Umbilical cord (tissue), 2 donors: Measurements from ENCODE around the gene SYTL5. TPM values are rescaled to one million over a fixed set of nuclear protein-coding genes. Genes with fewer than 3 reads are reported as not detected.
"Not testable (repeated sequence)": the region's sequence is repeated elsewhere in the genome, so short reads cannot be mapped to it uniquely, and the experiment has no call there.

Source experiments
- DNase-seq: peaks from one replicate; pipeline ENCODE4 v3.0.0-alpha.2; 2015; ENCODE audit warnings: low spot score
- total RNA-seq: library from RNA; depleted of rRNA; stranded (reverse); fragments of >200 nt; gene quantifications from one replicate; pipeline ENCODE4 v1.2.3, GENCODE V29; 2014; ENCODE audit warnings: low replicate concordance; ENCODE audit not compliant: insufficient read depth

SYTL5 gene
- 5.8 TPM for total RNA-seq

DNA sequence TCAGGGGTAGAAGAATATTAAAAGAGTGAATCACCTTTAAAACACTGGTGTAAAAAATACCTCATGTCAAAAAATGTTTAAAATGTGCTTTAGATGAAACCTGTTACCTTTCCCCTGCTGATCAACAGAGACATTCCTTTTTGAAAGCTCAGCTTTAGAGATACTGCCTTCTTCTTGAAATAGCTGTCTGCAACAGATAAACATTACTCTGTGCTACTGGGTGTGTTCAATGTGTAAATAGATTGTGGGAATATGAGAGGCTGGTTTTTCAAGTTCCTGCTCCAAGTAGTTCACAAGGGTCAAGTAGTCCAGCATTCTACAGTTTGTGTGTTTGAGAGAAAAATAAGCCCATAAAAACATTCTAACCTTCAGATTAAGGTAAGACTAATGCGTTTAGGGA, at the start of gene SYTL5:
SYTL5 (plus strand) TSS at position 263 of the 400 bp plus-strand sequence. CDS start 27,337 bp downstream, outside the sequence.
- DNase-seq, result peak; percentile 28

DNA sequence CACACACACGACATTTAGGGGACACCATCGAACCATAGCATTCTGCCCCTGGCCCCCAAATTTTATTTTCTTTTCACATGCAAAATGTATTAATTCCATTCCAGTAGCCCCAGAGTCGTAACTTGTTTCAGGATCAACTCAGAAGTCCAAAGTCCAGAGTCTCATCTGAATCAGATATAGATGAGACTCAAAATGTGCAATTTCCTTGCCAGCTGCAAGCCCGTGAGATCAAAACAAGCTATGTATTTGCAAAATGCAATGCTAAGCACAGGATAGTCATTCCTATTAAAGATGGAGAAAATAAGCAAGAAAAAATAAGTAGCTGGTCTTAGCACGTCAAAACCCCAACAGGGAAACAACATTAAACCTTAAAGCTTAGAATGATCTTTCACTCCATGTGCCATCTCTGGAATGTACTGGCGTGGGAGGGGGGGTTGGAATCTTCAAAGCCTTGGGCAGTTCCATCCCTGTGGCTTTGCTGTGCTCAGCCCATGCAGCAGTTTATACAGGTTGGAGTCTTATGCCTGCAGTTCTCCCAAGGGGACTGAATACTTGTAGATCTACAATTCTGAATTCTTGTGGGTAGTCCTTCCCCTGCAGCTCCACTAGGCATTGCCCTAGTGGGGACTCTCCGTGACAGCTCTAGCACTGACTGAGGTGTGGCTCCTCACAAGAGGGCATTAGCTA, 47.7 kb upstream of the SYTL5 start:
- DNase-seq, result peak; percentile 83

DNA sequence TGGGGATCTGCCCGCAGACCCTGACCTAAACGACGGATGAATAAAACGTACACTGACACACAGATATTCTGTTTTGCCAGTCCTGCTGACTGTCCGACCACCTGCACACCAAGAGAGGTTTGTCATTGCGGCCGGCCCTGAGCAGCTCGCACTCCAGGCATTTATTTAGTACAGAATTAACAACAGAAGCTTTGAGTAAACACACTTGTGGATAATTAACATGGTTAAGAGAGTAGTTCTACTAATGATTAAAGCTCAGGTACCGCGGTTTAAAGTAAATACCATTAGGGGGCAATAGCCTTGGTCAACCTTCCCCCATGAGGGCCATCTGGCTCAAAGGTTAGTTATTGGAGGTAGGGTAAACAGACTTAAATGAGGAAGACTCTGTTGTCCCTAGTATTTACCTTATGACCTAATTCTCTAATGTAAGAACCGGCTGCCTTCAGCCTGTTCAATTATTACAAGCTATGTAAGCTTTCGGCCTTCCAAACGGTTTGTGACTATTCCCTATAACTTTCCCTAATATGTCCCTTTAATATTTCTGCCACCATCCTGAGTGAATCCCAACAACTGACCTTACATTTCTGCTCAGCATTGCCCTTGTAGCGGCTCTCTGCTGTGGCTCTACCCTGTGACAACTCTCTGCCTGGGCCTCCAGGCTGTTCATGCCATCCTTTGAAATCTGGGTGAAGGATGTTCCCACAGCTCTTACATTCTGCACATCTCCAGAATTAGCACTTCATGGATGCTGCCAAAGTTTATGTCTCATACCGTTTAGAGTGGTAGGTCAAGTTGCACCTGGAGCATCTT, 46.9 kb upstream of the SYTL5 start:
- DNase-seq, result no peak

DNA sequence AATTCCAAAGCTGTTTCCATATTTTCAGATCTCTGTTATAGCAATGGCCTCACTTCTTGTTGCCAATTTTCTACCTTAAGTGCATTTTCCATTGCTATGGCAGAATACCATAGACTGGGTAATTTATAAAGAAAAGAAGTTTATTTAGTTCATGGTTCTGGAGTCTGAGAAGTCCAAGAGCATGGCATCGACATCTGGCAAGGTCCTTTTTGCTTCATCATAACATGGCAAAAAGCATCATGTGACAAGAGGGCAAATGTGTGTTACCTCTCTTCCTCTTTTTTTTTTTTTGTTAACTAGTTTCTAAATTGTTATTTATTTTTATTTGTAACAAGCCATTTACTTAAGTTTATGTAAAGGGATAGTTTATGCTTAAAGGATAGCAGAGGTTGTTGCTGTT, 45.2 kb upstream of the SYTL5 start:
- no peak for DNase-seq

DNA sequence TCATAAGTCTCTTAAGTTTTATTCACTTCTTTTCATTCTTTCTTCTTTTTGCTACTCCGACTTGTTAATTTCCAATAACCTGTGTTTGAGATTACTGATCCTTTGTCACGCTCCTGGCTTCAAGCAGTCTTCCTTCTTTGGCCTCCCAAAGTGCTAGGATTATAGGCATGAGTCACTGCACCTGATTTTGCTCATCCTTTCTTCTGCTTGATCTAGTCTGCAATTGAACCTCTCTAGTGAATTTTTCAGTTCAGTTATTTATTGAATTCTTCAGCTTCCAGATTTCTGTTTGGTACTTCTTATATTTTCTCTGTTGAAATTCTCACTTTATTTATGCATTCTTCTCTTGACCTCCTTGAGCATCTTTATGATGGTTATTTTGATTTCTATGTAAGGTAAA, 38.6 kb upstream of the SYTL5 start:
- DNase-seq, result no peak

DNA sequence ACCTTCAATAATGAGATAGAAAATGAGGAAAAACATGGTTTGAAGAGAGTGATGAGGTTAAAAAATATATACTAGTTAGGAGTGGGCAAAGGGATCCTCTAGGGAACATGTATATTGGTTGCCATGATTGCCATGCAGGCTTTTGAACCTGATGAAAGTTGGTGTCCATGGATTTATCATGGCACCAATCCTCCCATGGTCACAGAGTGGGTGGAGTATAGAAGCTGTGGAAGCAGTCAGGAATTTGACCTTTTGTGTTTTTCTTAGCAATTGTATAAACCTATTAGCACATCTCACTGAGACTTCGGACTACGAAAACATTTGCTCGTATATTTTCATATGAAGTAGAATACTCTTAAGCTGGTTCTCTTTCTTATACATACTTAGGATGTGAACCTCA, 30.9 kb upstream of the SYTL5 start:
- no peak for DNase-seq

DNA sequence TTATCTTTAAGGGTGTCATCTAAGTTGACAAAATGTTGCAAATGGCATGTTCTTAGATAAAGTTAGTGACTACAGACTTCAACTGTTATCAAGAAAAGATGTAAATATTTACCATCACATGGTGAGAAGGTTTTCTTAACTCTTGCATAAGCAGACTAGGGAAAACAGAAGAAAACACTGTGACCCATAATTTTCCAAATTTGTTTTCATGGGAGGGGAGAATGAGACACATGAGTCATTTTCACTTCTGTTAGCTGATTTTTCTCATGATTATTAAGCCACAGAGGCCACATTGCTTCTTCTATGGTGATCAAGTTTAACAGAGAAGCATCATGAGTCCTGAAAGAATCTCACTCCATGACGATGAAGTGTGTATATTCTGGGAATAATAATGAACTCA, 30.2 kb upstream of the SYTL5 start:
- DNase-seq, result no peak

DNA sequence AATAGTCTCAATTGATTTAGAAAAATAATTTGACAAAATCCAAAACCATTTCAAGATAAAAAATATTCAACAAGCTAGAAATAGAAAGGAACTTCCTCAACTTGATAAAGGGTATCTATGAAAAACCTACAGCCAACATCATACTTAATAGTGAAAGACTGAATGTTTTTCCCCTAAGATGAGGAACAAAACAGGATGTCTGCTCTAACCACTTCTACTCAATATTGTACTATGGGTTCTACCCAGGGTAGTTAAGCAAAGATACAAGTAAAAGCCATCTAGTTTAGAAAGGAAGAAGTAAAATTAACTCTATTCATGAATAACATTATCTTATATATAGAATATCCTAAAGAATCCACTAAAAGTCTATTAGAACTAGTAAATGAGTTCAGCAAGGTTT, 21.5 kb upstream of the SYTL5 start:
- DNase-seq, result no peak

DNA sequence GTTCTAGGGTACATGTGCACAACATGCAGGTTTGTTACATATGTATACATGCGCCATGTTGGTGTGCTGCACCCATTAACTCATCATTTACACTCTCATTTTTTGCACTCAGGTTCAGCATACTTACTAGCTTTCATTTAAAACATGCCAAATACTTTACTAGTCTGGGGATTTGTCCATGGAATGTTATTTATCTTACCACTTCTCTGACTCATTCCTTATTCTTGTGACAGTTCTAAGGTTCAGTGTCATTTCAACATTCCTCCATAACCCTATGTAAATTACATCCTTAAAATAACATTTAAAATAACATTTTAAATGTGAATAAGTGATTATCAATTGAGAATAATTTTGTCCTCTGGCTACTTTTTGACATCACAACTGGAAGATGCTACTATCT, 19.5 kb upstream of the SYTL5 start:
- DNase-seq, result peak; percentile 20

DNA sequence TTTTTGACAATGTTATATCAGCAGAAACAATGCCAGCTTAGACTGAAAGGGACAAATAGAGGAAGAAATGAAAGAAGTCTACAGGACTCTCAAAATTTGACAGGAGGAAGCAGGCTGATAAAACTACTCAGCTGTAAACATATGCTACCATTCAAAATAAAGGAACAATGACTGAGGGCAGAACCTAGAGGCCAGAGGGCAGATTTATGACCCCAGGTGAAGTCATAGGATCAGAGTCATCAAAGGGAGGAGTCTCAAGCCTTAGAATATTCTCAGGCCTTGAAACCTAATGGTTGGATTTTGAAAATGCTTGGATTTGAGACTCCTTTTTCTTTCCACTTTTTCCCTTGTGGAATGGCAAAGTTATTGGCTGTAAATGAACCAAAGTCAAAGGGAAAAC, 17.0 kb upstream of the SYTL5 start:
- no peak for DNase-seq

DNA sequence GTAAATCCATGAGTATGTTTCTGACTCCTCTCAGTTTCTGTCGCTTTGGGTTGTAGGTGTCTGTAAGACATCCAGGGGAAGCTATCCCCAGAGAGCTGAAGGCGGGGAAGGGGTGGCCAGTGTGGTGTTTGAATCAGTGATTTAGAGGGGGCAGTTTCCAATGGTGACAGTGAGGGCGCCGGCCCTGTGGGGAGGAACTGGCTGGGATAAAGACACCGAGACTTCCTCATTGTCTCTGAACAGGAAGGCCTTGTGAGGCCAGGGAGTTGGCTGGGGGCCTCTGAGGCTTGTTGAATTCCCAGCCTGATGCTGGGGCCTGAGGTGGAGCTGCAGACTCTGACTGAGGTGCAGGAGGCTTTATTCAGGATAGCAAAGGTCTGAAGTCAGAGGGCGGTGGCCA, 15.1 kb upstream of the SYTL5 start:
- not testable (repeated sequence) for DNase-seq

DNA sequence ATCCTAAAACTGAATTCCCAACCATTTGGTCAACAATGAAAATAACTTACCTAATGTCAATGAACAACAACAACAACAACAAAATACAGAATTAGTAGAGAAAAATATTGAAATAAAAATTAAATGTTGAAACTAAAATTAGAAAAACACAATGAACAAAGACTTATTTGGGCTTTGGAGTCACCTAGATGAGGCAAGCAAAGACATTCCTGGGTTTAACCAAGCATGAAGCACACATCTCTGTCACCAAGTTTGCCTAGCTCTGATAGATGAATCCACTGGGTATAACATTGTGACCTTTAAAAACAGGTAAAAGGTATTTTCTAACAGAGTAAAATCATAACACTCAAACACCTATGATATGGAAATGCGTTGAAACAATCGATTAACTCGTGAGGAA, 13.2 kb upstream of the SYTL5 start:
- DNase-seq, result no peak

DNA sequence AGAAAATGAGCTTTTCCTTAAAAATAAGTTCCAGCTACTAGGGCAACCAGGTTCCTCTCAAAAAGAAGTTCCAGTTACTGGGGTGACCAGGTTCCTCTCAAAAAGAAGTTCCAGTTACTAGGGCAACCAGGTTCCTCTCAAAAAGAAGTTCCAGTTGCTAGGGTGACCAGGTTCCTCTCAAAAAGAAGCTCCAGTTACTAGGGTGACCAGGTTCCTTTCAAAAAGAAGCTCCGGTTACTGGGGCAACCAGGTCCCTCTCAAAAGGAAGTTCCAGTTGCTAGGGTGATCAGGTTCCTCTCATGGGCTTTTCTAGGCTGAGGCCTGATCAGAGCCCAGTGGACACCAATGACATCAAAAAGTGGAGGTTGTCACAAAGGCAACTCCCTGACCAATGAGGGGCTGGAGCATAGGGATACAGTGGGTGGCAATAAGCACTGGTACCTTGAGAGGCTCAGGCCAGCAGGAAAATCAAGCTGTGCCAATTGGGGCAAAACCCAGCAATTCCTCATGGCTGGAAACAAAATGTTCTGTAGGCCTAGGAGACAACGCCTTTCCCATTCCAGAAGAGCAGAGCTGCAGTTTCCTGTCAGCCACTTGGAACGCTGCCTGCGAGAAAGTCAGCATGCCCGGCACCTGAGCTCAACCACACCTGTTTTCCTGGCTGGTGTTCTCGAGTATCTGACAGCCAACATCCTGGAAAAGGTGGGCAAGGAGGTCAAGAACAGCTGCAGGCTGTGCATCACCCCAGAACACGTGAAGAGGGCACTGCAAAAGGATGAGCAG, 12.3 kb upstream of the SYTL5 start:
- DNase-seq, result peak; percentile 33

DNA sequence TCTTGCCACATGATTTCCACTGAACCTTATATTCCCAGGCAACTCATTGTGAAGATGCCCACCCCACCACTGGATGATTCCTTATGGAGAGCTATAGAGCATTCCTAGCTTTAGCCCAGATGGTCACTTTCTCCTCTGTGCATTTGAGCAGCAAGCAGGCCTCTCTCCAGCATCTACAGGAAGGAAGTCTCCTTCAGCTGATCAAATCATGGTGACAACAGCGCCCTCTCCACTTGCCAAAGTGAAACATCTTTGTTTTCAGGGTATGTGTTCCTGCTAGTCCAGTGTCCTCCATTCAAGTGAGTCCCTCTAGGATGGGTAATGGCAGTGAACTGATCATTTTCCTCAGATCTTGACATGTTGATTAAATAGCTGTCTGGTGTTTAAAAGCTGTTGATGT, 10.9 kb upstream of the SYTL5 start:
- DNase-seq, result no peak

DNA sequence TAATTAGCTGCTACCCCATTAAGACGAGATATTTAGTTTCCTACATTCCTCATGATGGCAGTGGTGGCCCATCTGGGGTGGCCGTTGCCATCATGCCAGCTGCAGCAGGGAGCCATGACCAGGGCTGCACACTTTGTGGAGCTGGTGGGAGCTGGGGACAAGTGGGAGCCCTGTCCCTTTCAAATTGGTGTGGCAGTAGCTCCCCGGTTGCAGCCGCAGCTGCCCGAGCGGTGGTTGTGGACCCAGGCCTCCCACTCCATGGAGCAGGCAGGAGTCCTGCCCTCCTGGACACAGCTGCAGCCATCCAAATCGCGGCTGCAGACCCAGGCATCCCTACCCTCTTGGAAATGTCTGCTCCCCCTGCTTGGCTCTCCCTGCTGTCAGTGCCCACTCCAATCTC, 9.3 kb upstream of the SYTL5 start:
- no peak for DNase-seq

DNA sequence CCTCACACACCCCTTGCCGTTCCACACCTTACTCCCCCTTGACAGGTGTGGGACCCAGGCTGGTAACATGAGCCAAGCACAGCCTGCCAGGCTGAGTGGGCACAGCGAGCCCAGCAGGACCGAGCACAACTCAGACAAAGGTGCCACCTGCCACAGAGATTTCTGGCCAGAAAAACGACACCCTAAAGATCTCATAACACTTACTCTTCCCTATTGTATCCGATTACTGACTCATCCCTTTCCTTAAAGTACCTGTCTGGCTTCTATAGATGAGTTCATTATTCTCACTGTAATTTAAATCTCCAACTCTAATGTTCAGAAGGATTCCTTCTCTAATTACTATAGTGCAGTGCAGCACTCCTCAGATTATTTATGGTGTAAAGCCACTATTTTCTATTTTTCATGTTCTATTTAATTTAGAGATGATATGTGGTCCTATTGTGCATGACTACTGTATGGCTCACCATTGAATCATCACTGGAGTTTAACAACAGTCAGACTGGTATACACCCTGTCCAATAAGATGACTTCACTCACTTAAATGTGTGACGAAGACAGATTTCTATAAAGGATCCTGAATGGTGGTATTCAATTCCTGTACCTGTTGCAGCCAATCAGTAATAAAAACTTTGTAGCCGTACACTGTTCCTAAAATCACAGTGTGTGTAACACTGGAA, 7.6 kb upstream of the SYTL5 start:
- DNase-seq, result no peak

DNA sequence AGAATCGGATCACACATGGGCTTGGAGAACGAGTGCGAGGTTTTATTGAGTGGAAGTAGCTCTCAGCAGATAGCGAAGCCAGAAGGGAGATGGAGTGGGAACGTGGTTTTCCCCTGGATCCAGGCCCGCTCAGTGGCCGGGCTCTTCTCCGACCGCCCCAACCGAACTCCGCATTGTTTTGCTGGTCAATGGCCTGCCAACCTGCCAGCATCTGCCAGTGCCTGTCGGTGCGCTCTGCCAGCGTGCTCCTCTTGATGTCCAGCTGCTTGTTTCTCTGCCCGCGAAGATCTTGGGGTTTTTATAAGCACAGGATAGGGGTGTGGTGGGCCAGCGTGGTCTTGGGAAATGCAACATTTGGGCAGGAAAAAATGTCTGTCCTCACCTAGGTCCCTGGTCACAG, 5.6 kb upstream of the SYTL5 start:
- no peak for DNase-seq

DNA sequence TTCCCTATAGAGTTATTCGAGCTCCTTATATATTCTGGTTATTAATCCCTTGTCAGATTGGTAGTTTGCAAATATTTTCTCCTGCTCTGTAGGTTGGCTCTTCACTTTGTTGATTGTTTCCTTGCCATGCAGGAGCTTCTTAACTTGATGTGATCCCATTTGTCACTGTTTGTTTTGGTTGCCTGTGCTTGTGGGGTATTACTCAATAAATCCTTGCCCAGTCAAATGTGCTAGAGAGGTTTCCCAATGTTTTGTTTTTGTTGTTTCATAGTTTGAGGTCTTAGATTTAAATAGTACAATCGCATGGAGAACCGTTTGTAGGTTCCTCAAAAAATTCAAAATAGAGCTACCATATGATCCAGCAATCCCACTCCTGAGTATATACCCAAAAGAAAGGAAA, 2.3 kb upstream of the SYTL5 start:
- DNase-seq, result no peak

DNA sequence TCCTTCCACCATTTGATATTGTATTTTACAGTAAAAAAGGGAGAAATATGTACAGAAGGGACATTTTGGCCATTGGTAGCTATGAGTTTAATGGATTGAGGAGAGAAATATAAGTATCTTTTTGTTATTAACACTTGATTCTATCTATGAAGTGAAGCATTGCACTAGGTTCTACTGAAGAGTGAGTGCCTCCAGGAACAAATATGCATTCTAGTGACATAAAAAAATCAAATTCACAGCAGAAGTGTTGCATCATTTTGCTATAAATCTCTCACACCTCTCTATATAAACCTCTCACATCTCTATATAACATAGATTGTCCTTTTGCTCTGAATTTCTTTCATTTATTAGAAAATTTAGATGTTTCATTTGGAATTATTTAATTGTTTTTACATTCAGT, 425 bp downstream of the SYTL5 start:
- DNase-seq, result no peak

DNA sequence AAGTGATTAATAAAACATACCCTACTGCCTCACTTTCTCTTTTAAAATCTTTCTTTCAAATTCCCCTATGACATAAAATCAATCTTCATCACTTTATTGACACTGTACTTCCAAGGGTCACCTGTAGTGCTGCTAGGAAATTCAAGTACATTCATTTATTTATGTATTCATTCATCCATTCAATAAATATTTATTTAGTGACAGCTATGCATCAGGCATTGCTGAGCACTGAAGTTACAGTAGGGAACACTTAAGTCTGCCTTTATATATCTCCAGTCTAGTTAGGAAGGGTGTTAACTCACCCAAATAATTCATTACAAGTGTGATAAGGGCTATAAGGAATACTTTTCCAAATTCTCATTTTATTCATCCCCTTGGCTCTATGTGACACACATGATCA, 2.3 kb downstream of the SYTL5 start:
- DNase-seq, result no peak

DNA sequence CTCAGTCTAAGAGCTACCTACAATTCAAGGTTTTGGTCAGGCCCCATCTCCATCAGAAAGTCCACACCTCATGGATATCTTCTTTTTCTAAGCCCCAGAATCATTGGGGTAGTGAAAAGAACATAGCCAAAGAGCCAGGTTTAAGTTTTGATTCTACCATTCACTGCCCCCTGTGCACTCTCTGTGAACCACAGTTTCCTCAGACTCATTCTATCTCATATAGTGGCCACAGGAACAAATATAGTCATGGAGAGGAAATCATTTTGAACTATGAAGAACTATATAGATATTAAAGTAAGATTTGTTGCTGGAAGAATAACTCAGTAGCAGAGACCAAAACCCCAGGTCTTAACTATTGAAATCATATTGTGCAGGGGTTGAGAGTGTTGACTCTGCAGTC, 3.3 kb downstream of the SYTL5 start:
- no peak for DNase-seq
